Fibroblast of upper back skin (primary cell): Measurements from ENCODE around the gene CDKAL1.
"Not testable (repeated sequence)": the region's sequence is repeated elsewhere in the genome, so short reads cannot be mapped to it uniquely, and the experiment has no call there.

Experiments used
- DNase-seq: peaks from one replicate; pipeline ENCODE4 v3.0.0-alpha.2; 2013

CDKAL1 gene

GRCh38 chr6:21230536-21230935 is 696.3 kb downstream of the CDKAL1 start:
- DNase-seq = no peak

DNA sequence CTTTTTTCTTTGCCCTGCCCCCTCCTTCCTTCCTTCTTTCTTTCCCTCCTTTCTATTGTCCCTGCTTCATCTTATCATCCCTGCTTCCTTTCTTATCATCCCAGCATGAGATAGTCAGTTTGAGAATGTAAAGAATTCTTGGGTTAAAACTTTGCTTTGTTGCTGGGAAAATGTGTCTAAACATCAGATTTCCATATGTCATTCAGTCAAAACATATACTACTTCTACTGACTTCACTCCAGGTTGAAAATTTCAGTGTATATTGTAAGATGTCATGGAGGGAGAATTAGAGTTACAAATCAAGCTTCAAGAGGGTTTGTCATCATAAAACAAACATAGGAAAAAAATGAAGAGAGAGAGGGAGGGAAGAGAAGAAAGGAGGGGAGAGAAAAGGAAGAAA is 700.9 kb downstream of the CDKAL1 start:
- DNase-seq = no peak

DNA sequence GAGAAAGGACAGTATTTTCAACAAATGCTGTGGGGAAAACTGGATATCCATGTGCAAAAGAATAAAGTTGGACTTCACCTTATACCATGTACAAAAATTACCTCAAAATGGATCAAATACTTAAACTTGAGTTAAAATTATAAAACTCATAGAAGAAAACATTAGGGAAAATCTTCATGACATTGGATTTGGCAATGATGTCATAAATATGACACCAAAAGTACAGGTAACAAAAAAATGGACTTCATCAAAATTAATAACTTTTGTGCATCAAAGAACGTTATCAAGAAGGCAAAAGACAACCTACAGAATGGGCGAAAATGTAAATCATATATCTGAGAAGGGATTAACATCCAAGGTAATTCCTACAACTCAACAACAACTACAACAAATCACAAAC is 704.0 kb downstream of the CDKAL1 start:
- DNase-seq = no peak

GRCh38 chr6:21240709-21241108 is 706.5 kb downstream of the CDKAL1 start:
- no peak for DNase-seq

- DNase-seq = no peak
These were observed 707.2 kb downstream of the CDKAL1 start for GRCh38 chr6:21241231-21242130.

- no peak for DNase-seq
These were observed 710.7 kb downstream of the CDKAL1 start for GRCh38 chr6:21244897-21245470.

- no peak for DNase-seq
These were observed 711.2 kb downstream of the CDKAL1 start for GRCh38 chr6:21245488-21245887.

GRCh38 chr6:21246075-21246474 is 711.8 kb downstream of the CDKAL1 start:
- no peak for DNase-seq

DNA sequence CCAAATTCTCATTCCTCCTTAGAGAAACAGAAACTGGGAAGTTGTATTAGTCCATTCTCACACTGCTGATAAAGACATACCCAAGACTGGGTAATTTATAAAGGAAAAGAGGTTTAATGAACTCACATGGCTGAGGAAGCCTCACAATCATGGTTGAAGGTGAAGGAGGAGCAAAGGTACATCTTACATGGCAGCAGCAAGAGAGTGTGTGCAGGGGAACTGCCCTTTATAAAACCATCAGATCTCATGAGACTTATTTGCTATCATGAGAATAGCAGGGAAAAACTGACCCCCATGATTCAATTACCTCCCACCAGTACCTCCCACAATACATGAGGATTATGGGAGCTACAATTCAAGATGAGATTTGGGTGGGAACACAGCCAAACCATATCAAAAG is 720.2 kb downstream of the CDKAL1 start:
- not testable (repeated sequence) for DNase-seq

- DNase-seq = no peak
These were observed 721.9 kb downstream of the CDKAL1 start for GRCh38 chr6:21256197-21256596.

DNA sequence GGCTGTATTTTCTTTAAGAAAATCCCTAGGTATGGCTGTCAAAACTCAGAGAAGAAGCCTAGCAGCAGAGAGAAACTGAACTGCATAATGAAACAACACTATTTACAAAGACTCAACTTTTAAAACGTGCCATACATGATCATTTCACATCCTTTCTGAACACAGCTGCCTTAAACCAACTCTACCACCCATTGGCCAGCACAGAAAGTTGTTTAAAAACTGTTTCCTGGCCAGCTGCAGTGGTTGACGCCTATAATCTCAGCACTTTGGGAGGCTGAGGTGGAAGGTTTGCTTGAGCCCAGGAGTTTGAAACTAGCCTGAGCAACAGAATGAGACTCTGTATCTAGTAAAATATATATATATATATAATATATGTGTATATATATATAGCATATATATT is 722.9 kb downstream of the CDKAL1 start:
- no peak for DNase-seq

DNA sequence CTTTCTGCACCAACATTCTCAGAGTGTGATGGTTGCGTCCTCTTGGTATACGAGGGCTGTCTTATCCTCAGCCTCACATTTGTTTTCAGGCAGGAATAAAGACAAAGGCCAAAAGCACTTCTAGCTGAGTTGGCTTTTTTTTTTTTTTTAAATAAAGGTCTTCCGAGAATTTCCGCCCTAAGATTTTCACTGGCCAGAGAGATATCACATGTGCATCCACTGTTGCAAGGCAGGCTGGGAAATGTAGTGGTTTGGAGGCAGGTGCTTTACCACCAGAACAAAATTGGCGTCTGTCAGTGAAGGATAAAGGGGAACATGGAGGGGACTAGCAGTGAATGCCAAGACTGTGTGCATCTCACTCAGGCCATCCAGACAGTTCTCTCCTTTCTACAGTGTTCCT is 724.4 kb downstream of the CDKAL1 start:
- DNase-seq = no peak

- DNase-seq = no peak
These were observed 725.4 kb downstream of the CDKAL1 start for GRCh38 chr6:21259660-21260059.

DNA sequence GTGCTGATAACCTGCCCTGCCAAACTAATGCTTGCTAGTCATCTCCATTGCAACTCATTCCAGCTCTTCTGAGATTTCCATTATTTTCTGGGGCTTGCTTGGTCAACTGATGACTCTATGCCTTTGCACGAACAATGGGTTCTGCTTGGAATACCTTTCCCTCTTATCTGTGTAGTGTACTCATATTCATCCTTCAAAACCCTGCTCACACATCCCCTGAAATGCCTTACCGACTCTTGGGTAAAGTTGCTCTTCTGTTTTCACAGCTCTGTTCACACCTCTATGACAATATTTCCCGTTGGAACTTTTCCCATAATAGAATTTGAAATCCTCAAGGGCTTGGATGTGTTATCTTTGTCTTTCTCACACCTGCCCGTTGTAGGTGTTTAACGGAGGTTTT is 728.2 kb downstream of the CDKAL1 start:
- no peak for DNase-seq

- DNase-seq = peak; percentile 68
These were observed 729.5 kb downstream of the CDKAL1 start for GRCh38 chr6:21263531-21264287.

DNA sequence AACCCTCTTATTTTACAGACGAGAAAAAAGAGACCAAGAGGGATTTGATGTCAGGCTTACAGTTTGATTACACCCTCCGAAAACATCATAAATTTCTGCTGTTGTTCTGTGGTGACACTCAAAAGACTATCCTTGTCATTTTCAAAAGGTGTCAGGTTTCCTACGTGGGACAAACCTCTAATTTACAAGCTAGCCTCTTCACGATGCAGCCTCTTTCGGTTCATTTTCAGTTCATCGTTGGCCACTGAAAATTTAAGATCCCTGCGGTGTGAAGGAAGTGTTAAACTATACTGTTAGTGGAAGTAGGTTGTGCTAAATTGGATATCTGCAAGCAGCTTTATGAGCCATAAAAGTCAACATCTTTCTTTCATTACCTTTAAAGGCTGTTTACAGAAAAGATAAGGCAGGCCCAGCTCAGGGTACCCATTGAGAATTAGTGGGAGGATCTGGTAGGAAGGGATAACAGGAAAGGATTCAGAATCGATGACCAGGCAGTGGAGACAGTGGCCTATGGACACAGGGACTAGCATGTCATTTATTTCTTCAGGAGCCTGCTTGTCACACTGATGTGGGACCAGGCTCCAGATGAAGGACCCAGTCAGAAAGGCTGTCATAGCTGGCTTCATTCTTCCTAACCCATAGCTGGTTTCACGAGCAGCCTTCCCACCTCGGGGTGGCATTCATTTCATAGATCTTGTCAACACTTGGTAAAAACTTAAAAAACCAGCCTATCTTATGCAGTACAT is 730.2 kb downstream of the CDKAL1 start:
- DNase-seq = no peak

GRCh38 chr6:21265034-21265729 is 730.9 kb downstream of the CDKAL1 start:
- no peak for DNase-seq

- DNase-seq = no peak
These were observed 731.4 kb downstream of the CDKAL1 start for GRCh38 chr6:21265730-21266044.

GRCh38 chr6:21270636-21271201 is 736.5 kb downstream of the CDKAL1 start:
- no peak for DNase-seq

GRCh38 chr6:21271428-21272155 is 737.3 kb downstream of the CDKAL1 start:
- DNase-seq = no peak

DNA sequence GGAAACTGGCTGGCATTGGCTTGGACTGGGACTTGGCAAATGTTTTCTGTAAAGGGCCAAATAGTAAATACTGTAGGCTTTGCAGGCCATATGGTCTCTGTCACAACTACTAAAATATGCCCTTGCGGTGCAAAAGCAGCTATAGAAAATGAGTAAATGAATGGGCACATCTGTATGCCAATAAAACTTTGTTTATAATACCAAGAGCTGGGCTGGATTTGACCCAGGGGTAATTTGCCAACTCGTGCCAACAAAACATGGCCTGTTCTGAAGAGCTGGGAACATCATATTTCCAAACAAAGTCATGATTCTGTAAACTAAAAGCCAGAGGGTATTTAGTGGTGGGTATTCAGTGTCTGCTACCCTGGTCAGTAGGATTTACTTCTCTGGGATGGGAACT is 739.2 kb downstream of the CDKAL1 start:
- no peak for DNase-seq

GRCh38 chr6:21274851-21275250 is 740.6 kb downstream of the CDKAL1 start:
- no peak for DNase-seq
